Stimulated activated CD8-positive, alpha-beta memory T cell treated with anti-CD3 and anti-CD28 coated beads, Interleukin-7, amount 100 ng/mL, for 24 hours (primary cell): Measurements from ENCODE around the gene CLIC6.

Experiments
- DNase-seq: peaks from one replicate; pipeline ENCODE4 v3.0.0-alpha.2; 2020; ENCODE audit warnings: low read depth

CLIC6 gene

GRCh38 chr21:34668803-34669148 lies at the start of gene CLIC6:
CLIC6 (plus strand) TSS chr21:34668994; CDS start chr21:34669389, 395 bp downstream.
- DNase-seq: no peak

- DNase-seq: no peak
Observed at GRCh38 chr21:34619841-34620665, 48.7 kb upstream of the CLIC6 start.

DNA sequence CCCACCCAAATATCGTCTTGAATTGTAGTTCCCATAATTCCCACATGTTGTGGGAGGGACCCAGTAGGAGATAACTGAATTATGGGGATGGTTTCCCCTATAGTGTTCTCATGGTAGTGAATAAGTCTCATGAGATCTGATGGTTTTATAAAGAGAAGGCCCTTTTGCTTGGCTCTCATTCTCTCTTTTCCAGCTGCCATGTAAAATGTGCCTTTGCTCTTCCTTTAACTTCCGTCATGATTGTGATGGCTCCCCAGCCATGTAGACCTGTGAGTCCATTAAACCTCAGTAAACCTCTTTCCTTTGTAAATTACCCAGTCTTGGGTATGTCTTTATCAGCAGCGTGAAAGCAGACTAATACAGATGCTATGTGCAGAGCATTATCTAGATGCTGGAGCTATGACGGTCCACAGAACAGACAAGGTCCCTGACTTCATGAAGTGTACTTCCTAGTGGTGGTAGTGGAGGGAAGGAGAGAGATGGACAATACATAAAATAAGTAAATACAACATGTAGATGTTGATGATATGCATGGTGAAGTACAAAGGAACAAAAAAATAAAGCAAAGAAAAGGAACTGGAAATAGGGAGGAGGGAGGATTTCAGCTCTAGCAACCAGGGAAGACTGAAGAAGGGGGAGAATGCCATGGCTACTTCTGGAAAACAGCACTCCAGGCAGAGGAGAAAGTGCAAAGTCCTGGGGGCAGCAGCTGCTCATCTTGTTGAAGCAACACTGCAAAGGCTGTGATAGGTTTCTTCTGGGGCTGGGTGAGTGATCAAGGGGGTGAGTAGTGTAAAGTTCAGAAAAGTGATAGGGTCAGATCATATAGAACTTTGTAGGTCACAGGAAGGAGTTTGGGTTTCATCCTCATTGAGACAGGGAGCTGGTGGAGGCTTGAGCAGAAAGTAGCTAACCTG lies 47.1 kb upstream of the CLIC6 start:
- no peak for DNase-seq

- DNase-seq: no peak
Observed at GRCh38 chr21:34623516-34623915, 45.3 kb upstream of the CLIC6 start.

DNA sequence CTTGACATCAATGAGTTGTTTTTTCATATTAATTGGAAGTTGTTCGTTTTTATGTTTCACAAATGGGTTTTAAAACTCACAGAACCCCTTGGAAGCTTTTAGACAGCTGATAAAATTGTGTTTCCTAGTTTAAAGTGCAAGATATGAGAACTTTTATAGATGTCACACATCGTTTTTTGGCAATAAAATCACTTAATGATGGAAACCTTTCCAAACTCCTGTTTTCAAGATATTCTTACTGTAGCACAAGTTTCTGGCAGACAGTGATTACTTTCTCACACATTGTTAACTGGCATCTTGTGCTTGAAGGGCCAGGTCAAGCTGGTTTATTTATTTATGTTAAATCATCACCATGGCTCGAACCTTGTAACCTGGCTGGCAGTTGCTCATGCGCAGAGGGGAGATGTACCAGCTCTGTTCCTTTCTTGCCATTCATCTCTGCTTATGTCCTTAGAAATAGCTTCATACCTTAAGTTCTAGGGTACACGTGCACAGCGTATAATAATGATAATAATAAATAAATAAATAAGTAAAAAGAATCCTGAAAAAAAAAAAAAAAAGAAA lies 43.7 kb upstream of the CLIC6 start:
- no peak for DNase-seq

DNA sequence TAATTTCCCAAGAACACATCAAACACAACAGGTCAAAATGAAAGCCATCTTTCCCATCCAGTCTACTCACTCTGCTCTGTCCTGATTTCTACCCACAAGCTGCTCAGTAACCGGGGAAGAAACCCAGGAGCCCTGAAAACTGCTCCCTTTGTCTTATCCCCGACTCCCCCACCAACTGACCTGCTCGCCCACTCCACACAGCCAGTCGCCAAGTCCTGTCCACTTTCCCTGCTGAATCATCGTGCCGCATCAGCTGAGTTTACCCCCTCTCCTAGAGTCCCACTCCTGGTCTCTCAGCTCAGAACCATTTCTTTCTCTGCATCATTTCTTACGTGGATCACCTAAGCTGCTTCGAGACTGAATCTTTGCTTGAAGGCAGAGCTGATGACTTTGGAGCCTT lies 42.7 kb upstream of the CLIC6 start:
- DNase-seq: no peak

DNA sequence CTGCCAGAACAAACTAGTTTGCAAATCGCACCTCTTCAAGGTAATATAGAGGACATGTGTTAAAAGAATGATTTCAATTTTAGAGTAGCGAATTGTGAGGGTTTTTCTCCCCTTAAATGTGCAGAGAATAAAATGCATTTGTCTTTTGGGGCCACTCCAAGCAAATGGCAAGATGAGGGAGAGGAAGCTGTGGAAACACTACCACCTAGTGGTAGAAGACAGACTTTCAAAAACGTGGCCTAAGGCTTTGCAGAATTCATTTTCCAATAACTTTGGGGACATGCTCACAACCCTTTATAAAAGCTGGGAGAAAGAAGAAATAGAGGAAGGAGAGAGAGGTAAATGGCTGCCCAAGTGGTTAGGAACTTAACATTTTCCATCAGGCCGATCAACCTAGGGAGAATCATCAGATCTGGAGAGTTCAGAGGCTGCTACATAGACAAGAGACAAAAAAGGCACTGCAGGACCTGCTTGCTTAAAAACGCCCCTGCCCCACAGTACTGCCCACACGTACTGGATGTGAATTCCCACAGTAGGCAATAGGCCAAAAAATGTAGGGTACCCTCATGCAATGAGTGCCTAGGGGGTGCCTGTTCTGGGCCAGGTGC lies 38.2 kb upstream of the CLIC6 start:
- DNase-seq: no peak

GRCh38 chr21:34632498-34632897 lies 36.3 kb upstream of the CLIC6 start:
- DNase-seq: no peak

DNA sequence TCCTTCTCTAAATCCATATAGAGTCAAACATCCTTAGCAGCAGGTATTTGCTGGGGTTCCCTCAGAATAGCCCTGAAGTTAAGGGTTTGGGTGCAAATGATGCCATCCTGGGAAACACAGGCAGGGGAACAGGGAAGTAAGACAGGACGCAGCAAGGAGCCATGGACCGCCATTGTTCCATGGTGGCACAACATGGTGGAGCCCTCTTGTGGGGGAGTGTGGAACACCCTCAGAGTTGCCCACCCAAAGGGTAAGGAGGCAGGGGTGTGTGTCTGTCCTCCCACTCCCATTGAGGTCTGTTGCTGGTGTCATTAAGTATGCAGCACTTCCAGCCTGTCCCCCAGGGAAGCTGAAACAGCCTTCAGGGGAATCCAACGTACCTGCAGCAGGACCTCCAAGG lies 33.5 kb upstream of the CLIC6 start:
- no peak for DNase-seq

GRCh38 chr21:34636961-34637360 lies 31.8 kb upstream of the CLIC6 start:
- no peak for DNase-seq

GRCh38 chr21:34639250-34639649 lies 29.5 kb upstream of the CLIC6 start:
- no peak for DNase-seq

GRCh38 chr21:34639882-34640788 lies 28.7 kb upstream of the CLIC6 start:
- DNase-seq: no peak

DNA sequence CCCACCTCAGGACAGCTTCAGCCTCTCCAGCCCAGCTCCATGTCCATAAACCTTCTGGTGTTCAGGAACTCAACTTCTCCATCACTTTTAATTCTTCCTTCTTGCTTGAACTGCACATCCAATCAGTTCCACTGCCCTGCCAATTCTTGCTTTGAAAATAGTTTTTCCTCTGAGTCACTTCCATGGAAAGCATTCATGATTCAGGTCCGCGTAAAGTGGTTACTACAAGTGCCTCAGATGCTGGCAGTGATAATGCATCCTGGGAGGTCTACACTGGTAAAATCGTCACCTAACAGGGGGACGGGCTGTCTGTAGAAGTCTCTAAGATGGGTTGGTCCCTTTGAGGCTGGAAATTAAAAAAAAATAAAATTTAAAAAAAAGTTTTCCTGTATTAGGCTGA lies 27.9 kb upstream of the CLIC6 start:
- DNase-seq: no peak

DNA sequence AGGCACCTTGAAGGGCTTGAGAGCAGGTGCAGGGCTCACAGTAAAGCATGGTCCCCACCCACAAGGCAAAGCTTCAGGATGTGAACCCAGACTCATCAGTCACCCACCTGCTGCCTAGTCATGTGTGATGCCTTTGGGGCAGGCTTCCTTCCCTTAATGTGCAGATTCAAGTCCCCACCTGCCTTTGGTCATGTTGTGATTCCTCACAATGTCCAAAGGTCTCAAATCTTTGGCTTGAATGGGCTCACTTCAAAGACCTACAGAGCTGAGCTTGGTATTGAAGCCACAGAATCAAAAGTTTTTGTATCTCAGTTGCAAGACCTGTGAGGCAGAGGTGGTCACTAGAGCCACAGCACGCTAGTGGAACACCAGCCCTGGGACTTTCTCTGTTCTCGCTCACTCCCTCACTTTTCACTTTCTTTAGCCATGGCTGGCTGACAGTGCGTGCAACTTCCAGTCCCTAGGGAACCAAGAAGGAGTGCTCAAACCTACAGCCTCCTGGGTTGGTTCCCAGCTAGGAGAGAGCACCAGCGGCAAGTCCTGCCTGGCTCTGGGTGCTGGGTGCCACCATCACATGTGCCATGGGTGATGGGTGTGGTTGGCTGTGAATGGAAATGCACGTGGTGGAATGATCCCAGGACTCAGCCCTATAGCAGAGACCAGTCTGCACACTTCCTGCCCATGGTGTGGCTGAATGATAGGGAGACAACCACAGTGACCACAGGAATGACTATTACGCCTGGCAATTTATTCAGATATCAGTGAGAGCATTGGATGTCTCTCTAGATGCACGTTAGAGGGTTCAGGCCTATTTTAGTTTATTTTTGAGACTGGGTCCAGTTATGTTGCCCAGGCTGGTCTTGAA lies 26.4 kb upstream of the CLIC6 start:
- DNase-seq: no peak

DNA sequence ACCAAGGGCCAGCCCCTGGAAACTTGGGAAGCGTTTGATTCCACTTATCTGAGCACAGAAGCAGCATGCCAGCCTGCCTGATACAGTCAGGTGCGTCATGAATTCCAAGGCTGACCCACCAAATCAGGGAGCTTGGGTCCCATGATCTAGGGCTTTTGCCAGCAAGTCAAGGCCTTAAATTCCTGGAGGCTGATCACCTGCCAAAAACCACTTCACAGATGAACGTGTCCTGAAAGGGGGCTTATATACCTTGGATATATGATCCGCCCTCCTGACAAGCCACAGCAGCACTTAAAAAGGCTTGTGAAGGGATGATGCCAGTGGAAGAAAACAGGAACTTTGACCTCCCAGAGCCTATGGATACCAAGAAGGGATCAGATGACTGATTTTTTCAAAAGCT lies 24.0 kb upstream of the CLIC6 start:
- DNase-seq: no peak

- no peak for DNase-seq
Observed at GRCh38 chr21:34647555-34647954, 21.2 kb upstream of the CLIC6 start.

- DNase-seq: no peak
Observed at GRCh38 chr21:34648739-34649297, 20.0 kb upstream of the CLIC6 start.

DNA sequence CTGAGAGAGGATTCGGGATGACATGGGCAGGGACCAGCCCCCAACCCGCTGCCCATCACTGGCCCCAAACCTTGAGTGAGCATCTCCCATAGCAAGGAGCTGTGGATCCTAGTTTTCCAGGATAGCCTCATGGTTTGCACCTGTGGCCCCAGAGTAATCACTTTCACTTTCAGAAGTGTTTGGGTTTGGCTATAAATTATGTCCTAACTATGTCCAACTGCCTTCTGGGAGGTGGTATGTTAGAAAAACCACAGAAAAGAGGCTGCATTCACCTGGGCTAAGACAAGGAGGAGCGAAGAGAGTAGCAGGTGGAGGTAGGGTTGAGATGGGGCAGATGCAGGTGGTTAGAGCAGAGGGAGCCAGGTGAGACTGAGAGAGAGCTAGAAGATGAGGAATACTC lies 19.4 kb upstream of the CLIC6 start:
- DNase-seq: no peak

- no peak for DNase-seq
Observed at GRCh38 chr21:34650861-34651431, 17.8 kb upstream of the CLIC6 start.

DNA sequence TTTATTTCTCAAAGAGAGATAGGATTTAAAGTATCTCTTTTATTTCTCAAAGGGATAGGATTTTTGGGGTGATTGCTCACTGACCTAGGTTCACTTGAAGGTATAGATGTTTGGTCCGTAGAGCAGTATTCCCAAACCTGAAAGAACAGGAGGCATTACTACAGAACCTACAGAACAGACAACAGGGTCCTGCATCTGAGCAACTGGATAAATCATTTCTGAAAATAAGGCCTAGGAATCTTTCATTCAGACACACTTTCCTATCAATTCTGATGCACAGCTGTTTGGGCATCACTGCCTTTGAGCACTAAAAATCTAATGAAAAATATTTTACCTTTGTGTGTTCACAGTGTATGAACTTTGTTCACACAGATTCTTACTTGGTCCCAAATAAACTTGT lies 17.2 kb upstream of the CLIC6 start:
- DNase-seq: no peak
